Central memory CD4-positive, alpha-beta T cell (primary cell): Measurements from ENCODE around the gene CCDC148.
"Not testable (repeated sequence)": the region's sequence is repeated elsewhere in the genome, so short reads cannot be mapped to it uniquely, and the experiment has no call there.

Source experiments
- DNase-seq: peaks from one replicate; pipeline ENCODE4 v3.0.0; 2022

CCDC148 gene

GRCh38 chr2:158413581-158413980 is 43.0 kb downstream of the CCDC148 start:
- no peak for DNase-seq

- DNase-seq: no peak
Measured at GRCh38 chr2:158412206-158412605, 44.3 kb downstream of the CCDC148 start.

GRCh38 chr2:158411748-158412147 is 44.8 kb downstream of the CCDC148 start:
- DNase-seq: no peak

- no peak for DNase-seq
Measured at GRCh38 chr2:158410132-158410531, 46.4 kb downstream of the CCDC148 start.

- DNase-seq: no peak
Measured at GRCh38 chr2:158407031-158407430, 49.5 kb downstream of the CCDC148 start.

- no peak for DNase-seq
Measured at GRCh38 chr2:158405341-158405740, 51.2 kb downstream of the CCDC148 start.

- no peak for DNase-seq
Measured at GRCh38 chr2:158403237-158403636, 53.3 kb downstream of the CCDC148 start.

GRCh38 chr2:158402665-158403064 is 53.9 kb downstream of the CCDC148 start:
- DNase-seq: no peak

GRCh38 chr2:158395166-158395565 is 61.4 kb downstream of the CCDC148 start:
- DNase-seq: no peak

GRCh38 chr2:158394453-158394852 is 62.1 kb downstream of the CCDC148 start:
- DNase-seq: no peak

GRCh38 chr2:158393886-158394285 is 62.7 kb downstream of the CCDC148 start:
- DNase-seq: no peak

GRCh38 chr2:158392687-158393086 is 63.9 kb downstream of the CCDC148 start:
- no peak for DNase-seq

- no peak for DNase-seq
Measured at GRCh38 chr2:158391876-158392275, 64.7 kb downstream of the CCDC148 start.

GRCh38 chr2:158391361-158391760 is 65.2 kb downstream of the CCDC148 start:
- DNase-seq: no peak

GRCh38 chr2:158388159-158388558 is 68.4 kb downstream of the CCDC148 start:
- DNase-seq: no peak

GRCh38 chr2:158385646-158386045 is 70.9 kb downstream of the CCDC148 start:
- no peak for DNase-seq

- DNase-seq: no peak
Measured at GRCh38 chr2:158381978-158382377, 74.6 kb downstream of the CCDC148 start.

GRCh38 chr2:158381205-158381604 is 75.3 kb downstream of the CCDC148 start:
- DNase-seq: no peak

- no peak for DNase-seq
Measured at GRCh38 chr2:158380746-158381145, 75.8 kb downstream of the CCDC148 start.

- no peak for DNase-seq
Measured at GRCh38 chr2:158378926-158379325, 77.6 kb downstream of the CCDC148 start.

GRCh38 chr2:158366342-158366741 is 90.2 kb downstream of the CCDC148 start:
- DNase-seq: no peak

- no peak for DNase-seq
Measured at GRCh38 chr2:158359846-158360245, 96.7 kb downstream of the CCDC148 start.

GRCh38 chr2:158357699-158358098 is 98.9 kb downstream of the CCDC148 start:
- no peak for DNase-seq

- DNase-seq: no peak
Measured at GRCh38 chr2:158357122-158357521, 99.4 kb downstream of the CCDC148 start.

GRCh38 chr2:158351466-158351816 is 105.1 kb downstream of the CCDC148 start:
- DNase-seq: not testable (repeated sequence)
